ENCODE data around the gene TXNRD1. TPM values are rescaled to one million over a fixed set of nuclear protein-coding genes. Genes with fewer than 3 reads are reported as not detected.

TXNRD1 gene
- total RNA-seq, 1 donor from 2014 or later = 72.0 TPM

- ATAC-seq (ENCODE audit: low read depth) = no peak
- TF ChIP-seq, protein P1, sequence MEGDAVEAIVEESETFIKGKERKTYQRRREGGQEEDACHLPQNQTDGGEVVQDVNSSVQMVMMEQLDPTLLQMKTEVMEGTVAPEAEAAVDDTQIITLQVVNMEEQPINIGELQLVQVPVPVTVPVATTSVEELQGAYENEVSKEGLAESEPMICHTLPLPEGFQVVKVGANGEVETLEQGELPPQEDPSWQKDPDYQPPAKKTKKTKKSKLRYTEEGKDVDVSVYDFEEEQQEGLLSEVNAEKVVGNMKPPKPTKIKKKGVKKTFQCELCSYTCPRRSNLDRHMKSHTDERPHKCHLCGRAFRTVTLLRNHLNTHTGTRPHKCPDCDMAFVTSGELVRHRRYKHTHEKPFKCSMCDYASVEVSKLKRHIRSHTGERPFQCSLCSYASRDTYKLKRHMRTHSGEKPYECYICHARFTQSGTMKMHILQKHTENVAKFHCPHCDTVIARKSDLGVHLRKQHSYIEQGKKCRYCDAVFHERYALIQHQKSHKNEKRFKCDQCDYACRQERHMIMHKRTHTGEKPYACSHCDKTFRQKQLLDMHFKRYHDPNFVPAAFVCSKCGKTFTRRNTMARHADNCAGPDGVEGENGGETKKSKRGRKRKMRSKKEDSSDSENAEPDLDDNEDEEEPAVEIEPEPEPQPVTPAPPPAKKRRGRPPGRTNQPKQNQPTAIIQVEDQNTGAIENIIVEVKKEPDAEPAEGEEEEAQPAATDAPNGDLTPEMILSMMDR (IDR thresholded peaks at IDR 0.05) = no peak
- intact Hi-C loops (cut with micrococcal nuclease) = no loop called here
- H3K27ac Mint-ChIP-seq = no peak overlapping the region
- no peaks in the 10 kb centered on the region for H3K27me3 Mint-ChIP-seq
- peaks cover 3% of the 10 kb centered on the region for H3K9me3 Mint-ChIP-seq
- ChIA-PET CTCF (interaction anchor here (1.6 kb wide), 1 partner anchor 7 kb away, joined by 7 read pairs; no protein-coding TSS in a partner anchor), POLR2A (no interaction called here)
- no peak overlapping the region for H3K4me3 Mint-ChIP-seq
- peaks cover 16% of the 10 kb centered on the region for H3K4me1 Mint-ChIP-seq
- no peak for DNase-seq
- H3K36me3 Mint-ChIP-seq (ENCODE audit: low read depth) = no peaks in the 10 kb centered on the region
Measured at GRCh38 chr12:104374071-104374470, 158.5 kb downstream of the TXNRD1 start.

GRCh38 chr12:104374806-104375205 is 159.2 kb downstream of the TXNRD1 start:
- Mint-ChIP-seq H3K9me3 (peaks cover under 1% of the 10 kb centered on the region), H3K4me3 (no peak overlapping the region), H3K27me3 (no peaks in the 10 kb centered on the region), H3K36me3 (ENCODE audit: low read depth) (no peaks in the 10 kb centered on the region), H3K27ac (no peak overlapping the region), H3K4me1 (peaks cover 16% of the 10 kb centered on the region)
- TF ChIP-seq, protein P1 (IDR thresholded peaks at IDR 0.05) = no peak
- POLR2A ChIA-PET = no interaction called here
- CTCF ChIA-PET = no interaction called here
- ATAC-seq (ENCODE audit: low read depth) (no peak), DNase-seq (no peak)
- intact Hi-C loops (cut with micrococcal nuclease) = no loop called here

- no peaks in the 10 kb centered on the region for H3K9me3 Mint-ChIP-seq
- TF ChIP-seq, protein P1 (IDR thresholded peaks at IDR 0.05) = no peak
- POLR2A ChIA-PET = no interaction called here
- no peaks in the 10 kb centered on the region for H3K36me3 Mint-ChIP-seq (ENCODE audit: low read depth)
- peaks cover 16% of the 10 kb centered on the region for H3K4me1 Mint-ChIP-seq
- H3K4me3 Mint-ChIP-seq = no peak overlapping the region
- CTCF ChIA-PET = no interaction called here
- ATAC-seq (ENCODE audit: low read depth) (no peak), DNase-seq (no peak)
- intact Hi-C loops (cut with micrococcal nuclease) = no loop called here
- no peak overlapping the region for H3K27ac Mint-ChIP-seq
- no peaks in the 10 kb centered on the region for H3K27me3 Mint-ChIP-seq
Measured at GRCh38 chr12:104375775-104376174, 160.2 kb downstream of the TXNRD1 start.

GRCh38 chr12:104376650-104377513 is 161.3 kb downstream of the TXNRD1 start:
- H3K9me3 Mint-ChIP-seq = no peaks in the 10 kb centered on the region
- no peak for DNase-seq
- H3K27me3 Mint-ChIP-seq = peaks cover 4% of the 10 kb centered on the region
- H3K27ac Mint-ChIP-seq = no peak overlapping the region
- ChIA-PET CTCF (no interaction called here), POLR2A (no interaction called here)
- H3K4me3 Mint-ChIP-seq = no peak overlapping the region
- intact Hi-C loops (cut with micrococcal nuclease) = no loop called here
- TF ChIP-seq, protein P1 (IDR thresholded peaks at IDR 0.05) = no peak
- H3K36me3 Mint-ChIP-seq (ENCODE audit: low read depth) = no peaks in the 10 kb centered on the region
- ATAC-seq (ENCODE audit: low read depth) = no peak
- H3K4me1 Mint-ChIP-seq = peaks cover 16% of the 10 kb centered on the region

GRCh38 chr12:104377514-104377812 is 161.9 kb downstream of the TXNRD1 start:
- Mint-ChIP-seq H3K27me3 (peaks cover 4% of the 10 kb centered on the region), H3K27ac (no peak overlapping the region), H3K36me3 (ENCODE audit: low read depth) (no peaks in the 10 kb centered on the region), H3K9me3 (no peaks in the 10 kb centered on the region), H3K4me1 (peaks cover 15% of the 10 kb centered on the region), H3K4me3 (no peak overlapping the region)
- intact Hi-C loops (cut with micrococcal nuclease) = no loop called here
- ATAC-seq (ENCODE audit: low read depth) (no peak), DNase-seq (no peak)
- CTCF ChIA-PET = no interaction called here
- POLR2A ChIA-PET = no interaction called here
- TF ChIP-seq, protein P1 (IDR thresholded peaks at IDR 0.05) = no peak

Data from activated B cell treated with CpG ODN at 0.5 μM for 24 hours (primary cell).